ENCODE data around the gene CYTH1.

Gene CYTH1

DNA sequence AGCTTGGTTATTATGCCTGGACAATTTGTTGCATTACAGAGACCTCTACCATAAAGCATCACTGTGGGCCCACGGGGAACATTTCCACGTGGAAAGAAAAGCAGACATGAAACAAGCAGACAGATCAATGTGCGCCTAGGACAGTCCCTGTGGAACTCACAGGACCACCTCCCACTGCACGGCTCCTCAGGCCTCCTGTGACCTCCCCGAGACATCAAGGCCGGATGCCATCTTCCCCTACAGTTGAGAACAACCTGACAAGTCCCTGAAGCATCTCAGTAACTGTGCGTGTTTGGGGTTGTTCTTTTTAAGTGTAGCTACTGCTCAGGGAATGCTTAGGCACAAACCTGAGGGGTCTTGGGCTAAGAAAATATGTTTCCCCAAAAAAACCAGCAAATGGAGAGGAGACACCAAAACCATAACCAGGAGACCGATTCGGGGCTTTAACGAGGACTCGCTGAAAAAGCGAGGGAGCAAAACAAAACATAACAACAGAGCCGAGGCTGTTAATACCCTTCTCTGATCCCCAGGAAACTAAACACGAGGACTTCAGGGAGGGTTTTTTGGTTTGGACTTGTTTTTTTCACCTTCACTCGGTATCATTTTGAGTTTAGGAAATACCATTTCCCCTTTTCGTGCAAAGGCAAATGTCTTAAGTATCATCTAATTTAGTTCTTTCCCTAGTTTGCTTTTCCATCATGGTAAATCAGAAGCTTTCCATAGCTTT is 87.1 kb downstream of the CYTH1 start:
- no peak for DNase-seq (ENCODE audit: low read depth in 1 of 2, low spot score in 1 of 2)

DNA sequence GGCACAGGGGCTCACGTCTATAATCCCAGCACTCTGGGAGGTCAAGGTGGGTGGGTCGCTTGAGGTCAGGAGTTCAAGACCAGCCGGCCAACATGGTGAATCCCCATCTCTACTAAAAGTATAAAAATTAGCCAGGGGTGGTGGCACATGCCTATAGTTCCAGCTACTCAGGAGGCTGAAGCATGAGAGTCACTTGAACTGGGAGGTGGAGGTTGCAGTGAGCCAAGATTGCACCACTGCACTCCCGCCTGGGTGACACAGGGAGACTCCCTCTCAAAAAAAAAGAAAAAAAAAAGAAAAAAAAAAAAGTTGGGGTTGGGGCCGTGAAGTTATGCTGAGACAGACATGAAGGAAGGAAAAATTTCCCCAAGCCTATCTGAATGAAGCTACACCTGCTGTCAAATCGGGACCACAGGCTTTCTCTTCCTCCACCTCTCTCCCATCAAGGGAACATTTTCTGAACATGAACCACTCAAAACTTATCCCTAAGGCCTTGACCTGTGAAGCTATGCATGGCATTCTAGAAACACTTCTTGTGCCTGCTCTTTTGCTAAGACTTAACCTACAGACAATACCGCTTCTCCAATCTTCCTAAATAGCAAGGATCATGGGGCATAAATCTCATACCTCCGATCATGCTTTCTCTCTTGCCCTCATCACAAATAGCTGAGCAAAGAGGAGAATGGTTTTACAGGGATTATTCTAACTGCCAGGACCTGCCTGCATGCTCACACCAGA is 88.6 kb downstream of the CYTH1 start:
- no peak for DNase-seq (ENCODE audit: low read depth in 1 of 2, low spot score in 1 of 2)

DNA sequence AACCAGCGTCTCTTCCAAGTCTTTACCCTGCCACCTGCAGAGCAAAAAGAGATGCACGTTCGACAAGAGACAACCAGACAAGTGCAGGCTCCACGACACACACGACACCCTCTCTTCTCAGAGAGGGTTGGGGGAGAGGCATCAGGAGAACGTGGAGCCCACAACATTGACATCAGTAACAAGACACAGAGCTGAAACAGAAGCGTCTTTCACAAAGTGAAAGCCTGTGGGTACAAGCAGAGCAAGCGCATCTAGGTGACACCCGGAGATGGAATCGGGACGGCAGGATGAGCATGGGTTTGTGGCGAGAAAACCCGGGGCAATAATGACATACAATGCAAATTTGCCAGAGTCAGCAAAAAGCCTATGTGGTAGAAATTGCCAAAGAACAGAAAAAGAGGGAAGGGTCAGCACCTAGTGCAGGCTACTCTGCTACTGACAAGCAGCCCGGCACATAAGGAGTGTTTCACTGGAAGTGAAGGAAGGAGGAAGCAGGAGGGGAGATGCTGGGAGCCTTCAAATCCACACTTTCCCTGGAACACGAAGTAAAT is 89.5 kb downstream of the CYTH1 start:
- no peak for DNase-seq (ENCODE audit: low read depth in 1 of 2, low spot score in 1 of 2)

DNA sequence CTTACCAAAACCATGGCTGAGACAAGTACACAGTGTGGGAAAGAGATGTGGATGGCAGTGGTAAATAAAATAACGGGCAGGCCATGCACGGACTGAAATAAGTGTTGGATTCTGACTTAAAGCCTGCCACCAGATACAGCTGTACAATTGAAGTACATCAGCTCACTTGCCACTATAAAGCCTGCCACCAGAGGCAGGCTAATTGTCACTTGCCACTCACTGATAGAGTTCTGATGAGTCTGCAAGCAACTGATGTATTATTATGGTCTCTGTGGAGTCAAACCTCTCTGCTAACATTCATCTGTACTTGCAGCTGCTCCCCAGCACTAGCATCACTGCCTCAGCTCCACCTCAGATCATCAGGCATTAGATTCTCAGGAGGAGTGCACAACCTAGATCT is 93.0 kb downstream of the CYTH1 start:
- DNase-seq (ENCODE audit: low read depth in 1 of 2, low spot score in 1 of 2), result no peak

DNA sequence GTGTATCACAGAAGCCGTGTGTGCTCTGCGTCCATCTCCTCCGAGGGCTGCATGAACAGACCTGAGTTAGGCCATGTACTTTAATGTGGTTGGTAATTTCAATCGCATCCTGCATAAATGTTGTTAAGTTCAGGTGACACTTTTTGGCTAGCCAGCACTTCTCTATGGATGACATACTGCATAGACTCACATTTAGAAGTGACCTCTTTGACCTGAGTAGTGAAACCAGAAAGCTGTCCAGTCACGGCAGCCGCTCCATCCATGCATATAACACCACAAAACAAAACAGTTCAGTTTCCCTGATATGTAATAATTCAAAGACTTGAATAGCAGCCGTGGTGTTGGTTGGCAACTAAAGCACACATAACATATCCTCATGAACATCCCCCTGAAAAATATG is 94.1 kb downstream of the CYTH1 start:
- no peak for DNase-seq (ENCODE audit: low read depth in 1 of 2, low spot score in 1 of 2)

DNA sequence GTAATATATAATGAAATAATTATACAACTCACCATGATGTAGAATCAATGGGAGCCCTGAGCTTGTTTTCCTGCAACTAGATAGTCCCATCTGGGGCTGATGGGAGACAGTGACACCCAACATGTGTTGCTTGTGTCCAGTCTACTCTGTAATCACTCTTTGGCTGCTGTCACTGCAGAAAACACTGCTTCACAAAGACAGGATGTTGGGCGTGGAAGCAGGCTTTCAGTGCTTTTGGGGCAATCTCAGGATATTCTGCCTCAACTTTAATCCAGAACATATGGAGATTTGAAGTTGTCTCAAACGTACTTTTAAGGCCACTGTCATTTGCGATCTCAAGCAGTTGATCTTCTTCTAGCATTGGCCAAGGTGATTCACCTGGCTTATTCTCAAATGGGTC is 94.9 kb downstream of the CYTH1 start:
- no peak for DNase-seq (ENCODE audit: low read depth in 1 of 2, low spot score in 1 of 2)

DNA sequence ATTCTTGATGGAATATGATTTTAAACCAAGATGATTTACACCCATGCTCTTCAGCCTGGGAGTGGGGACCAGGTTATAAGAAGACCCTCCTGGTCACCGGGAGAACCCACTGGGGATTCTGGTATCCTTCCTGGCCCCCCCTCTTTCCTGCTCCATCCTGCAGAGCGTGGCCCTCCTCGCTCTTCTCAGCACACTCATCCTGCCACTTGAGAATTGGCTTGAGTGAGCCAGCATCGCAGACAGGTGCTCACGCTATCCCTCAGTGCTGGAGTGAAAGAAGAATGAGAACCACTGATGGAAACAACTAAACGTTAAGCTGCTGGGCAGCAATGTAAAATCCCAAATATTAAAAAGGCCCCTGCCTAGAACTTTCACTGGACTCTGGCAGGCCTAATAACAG is 98.0 kb downstream of the CYTH1 start:
- no peak for DNase-seq (ENCODE audit: low read depth in 1 of 2, low spot score in 1 of 2)

DNA sequence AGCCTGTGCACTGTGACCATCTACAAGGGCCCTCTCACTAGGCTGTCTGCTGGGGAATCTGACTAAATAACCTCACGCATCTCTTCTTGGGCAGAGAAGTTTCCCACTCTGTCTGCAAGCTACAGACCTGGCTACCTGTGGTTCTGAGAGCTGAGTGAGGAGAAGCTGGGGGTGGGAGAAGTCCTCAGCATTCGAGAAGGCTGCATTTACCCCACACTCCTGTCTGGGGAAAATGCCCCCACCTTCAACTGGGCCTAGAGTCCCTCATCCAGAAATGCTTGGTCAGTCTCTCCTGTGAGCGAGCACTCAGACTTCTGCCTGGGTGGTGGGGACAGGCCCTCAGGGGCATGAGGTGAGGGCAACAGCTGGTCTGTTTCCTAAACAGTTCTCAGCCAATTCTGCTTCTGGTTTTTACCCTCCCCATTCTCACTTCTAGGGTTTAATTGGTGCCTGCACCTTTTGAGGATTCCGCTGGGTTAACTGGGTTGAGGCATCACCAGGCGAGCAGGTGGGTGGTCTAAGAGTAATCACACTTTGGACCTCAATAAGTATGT is 98.6 kb downstream of the CYTH1 start:
- DNase-seq (ENCODE audit: low read depth in 1 of 2, low spot score in 1 of 2), result no peak

DNA sequence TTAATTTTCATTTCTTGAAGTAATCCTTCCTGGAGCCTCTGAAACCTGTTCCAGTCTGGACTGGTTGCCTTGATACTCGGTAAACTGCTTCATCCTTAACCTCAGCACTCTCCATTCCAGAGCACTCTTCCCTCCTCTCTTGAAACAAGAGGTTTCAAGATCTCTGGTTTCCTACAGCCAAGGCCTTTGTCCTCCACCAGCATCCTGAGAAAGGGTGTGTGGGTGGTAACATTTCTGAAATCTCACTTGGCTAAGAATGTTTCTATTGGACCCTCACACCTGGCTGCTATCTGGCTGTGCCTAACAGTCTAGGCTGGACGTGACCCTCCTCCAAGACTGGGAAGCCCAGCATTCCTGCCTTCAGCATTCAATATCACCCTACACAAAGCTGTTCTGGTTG is 99.7 kb downstream of the CYTH1 start:
- no peak for DNase-seq (ENCODE audit: low read depth in 1 of 2, low spot score in 1 of 2)

DNA sequence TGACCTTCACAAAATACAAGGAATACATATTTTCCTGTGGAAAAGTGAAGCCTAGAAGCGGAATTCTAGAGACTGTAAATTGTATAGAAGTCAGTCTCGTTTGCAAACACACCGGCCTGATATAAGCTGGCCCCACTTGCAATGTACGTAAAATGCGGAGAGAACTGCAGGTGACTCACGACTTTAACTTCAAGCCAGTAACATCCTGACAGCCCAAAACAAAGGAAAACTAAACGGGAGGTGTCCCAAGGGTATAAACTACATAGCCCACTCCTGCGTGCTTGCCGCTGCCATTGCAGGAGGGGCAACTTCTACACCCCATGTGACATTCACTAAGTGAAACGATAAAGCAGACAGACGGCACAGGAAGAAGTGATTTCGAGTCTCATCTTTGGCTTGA is 101.6 kb downstream of the CYTH1 start:
- no peak for DNase-seq (ENCODE audit: low read depth in 1 of 2, low spot score in 1 of 2)

DNA sequence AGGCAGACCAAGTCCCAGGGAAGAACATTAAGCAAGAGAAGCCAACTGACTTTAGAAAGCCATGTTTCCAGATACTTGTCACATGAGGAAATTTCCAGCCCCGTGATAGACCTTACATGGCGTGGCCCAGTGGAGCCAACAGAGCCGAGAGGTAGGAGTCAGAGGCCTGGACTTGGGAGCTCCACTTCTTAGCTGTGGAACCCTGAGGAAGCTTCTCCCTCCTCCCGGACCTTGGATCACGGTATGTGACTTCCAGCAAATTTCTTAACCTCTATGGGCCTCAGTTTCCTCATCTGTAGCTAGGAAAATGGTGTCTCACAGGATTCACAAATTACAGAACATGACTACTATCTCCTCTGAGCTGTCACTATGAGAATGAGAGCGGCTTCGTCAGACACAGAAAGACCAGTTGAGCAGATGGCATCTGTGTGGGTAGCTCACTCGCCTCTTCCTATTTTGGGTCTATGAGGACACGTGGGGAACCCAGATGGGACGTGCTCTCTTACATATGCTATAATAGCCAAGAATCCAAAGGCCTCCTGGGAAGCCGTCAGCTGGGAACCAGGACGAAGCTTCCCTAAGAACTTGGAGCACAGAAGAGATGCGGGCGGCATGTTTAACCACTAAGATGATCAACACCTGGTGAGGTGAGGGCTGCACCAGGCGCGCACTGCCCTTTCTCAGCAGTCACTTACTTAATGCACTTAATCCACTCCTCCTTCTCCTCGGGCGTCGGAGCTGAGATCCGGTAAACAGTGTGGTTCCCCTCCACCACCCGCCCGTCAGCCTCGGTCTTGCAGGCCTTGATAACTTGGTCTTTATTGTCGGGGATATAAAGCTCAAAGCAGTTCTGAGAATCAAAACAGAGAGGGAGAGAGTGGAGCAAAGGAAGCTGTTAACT is 102.3 kb downstream of the CYTH1 start:
- no peak for DNase-seq (ENCODE audit: low read depth in 1 of 2, low spot score in 1 of 2)

DNA sequence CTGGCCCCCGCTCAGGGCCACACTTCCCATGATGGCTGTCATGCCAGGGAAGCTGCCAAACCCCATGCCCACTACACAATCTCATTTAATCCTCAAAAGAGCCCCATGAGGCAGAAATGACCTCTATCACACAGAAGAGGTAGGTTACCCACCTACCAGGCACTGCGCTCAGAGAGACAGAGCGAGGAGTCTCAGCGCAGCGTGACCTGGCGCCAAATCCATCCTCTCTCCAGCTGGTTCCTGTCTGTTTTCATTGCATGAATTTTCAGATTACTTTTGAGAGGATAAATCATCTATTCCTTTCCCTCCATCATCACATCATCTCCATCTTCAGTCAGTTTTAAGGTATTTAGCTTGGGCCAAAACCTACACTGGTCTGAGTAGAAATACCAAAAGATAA is 103.4 kb downstream of the CYTH1 start:
- DNase-seq (ENCODE audit: low read depth in 1 of 2, low spot score in 1 of 2), result no peak

DNA sequence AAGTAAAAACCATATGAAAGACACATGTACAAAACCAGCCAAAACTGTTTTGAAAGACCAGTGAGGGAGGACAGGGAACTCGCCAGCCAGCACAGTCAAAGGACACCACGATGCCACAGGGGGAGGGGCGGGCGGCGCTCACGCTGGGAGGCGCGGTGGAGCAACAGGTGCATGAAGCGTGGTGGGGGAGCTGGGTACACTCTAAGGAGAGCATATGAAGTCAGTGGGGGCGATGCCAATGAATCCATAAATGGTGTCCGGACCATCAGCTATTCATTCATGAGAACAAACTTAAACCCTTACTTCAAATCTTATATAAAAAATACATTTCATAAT is 103.9 kb downstream of the CYTH1 start:
- no peak for DNase-seq (ENCODE audit: low read depth in 1 of 2, low spot score in 1 of 2)

DNA sequence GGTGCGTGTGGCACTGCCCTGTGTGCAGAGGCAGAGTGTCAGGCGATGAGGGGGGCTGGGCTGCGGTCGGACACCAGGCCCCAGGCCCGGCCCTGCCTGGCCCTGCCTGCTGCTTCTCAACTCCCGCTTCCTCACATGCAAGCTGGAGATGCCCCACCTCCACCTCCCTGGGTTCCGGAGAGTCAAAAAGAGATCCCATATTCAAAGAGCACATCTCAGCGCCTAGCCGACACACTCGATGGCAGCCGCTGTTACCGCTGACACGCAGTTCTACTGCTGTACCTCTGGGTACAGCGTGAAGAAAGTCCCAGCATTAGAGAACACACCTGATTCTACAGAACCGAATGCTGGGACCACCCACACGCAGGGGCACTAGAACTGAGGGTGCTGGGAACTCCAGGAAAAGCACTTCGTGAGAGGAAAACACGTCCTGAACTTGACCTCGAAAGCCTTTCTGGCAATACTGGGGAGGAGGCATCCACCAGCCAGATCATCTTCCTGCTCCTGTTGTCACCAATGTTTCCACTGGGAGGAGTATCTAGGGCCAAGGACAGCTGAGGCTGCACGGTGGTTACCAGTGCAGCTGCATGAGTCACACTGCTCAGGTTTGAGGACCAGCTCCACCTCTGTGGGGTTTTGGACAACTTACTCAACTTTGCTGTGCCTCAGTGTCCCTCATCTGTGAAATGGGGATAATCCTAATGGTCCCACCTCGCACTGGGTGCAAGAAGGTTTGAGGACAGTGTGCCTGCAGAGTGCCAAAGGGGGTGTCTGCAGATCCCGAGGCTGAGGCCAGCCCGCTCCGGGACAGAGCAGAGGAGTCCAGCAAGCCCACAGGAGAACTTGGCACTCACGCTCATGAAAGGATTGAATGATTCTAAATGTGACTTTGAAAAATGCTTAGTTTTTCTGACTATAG is 104.5 kb downstream of the CYTH1 start:
- DNase-seq (ENCODE audit: low read depth in 1 of 2, low spot score in 1 of 2), result no peak

DNA sequence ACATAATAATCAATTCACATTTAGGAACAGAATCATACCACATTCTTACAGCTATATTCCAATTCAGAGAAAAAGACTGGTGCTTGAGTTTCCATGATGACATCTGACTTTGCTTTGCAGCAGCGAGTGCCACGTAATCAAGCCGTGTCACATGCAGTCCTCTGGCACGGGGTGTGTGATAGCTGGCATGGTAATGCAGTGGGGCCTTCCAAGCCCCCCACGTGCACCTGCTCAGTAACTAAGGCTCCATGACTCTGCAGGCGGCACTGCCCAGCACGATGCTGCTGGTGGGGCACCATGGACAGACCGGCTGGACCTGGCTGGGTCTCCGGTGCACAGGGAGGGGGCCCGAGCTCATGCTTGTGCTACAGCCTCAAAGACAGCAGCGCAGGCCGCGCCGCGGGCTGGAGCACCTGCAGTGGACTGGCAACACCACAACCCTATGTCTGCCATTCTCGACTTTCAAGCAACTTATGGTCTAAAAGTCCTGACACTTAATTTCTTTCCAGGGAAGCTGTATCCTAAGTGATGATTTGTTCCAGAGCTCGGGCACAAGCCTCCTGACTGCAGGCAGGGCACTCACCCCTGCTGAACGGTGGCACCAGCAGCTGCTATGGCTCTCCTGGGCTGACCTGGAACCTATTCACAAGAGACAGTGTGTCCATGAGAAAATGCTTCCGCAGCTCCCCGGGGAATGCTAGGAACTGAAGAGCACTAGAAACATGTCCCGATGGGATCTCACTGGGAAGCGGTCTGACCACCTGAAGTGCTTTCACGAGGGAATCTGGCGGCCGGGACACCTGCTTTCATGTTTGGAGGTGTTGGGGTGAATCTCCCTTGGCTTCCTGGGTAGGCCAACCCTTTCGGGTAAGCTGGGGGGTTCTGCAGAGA is 105.4 kb downstream of the CYTH1 start:
- DNase-seq (ENCODE audit: low read depth in 1 of 2, low spot score in 1 of 2), result no peak

DNA sequence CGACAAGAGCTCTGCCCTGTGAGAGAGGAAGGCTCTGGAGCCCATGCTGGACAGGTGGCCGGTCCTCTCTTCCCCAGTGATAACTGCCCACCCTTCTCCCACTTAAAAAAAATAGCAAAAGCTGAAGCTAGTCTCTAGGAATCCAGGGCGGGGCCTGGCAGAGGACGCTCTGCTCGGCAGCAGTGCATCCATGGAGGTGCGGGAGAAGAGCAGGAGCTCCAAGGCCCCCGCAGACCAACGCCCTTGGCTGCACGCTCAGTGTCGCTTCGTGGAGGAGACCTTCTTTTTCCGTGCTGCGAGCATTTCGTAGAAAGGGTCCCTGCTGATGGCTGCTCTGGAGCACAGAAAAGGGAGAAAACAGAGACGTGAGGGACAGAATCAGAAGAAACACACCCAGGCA is 106.2 kb downstream of the CYTH1 start:
- no peak for DNase-seq (ENCODE audit: low read depth in 1 of 2, low spot score in 1 of 2)

DNA sequence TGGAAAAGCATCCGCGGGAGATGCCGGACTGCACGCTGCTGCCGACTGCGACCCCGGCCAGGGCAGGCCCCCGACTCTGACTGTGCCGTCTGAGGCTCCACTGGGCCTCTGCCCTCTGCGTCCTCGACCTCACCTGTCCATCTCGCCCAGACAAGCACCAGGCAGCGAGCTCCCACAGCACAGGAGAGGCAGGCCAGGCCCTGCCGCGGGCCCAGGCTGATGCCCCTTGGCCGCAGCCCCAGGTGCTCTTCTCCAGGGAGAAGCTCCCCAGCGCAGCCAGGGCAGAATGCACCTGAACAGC is 106.8 kb downstream of the CYTH1 start:
- no peak for DNase-seq (ENCODE audit: low read depth in 1 of 2, low spot score in 1 of 2)

DNA sequence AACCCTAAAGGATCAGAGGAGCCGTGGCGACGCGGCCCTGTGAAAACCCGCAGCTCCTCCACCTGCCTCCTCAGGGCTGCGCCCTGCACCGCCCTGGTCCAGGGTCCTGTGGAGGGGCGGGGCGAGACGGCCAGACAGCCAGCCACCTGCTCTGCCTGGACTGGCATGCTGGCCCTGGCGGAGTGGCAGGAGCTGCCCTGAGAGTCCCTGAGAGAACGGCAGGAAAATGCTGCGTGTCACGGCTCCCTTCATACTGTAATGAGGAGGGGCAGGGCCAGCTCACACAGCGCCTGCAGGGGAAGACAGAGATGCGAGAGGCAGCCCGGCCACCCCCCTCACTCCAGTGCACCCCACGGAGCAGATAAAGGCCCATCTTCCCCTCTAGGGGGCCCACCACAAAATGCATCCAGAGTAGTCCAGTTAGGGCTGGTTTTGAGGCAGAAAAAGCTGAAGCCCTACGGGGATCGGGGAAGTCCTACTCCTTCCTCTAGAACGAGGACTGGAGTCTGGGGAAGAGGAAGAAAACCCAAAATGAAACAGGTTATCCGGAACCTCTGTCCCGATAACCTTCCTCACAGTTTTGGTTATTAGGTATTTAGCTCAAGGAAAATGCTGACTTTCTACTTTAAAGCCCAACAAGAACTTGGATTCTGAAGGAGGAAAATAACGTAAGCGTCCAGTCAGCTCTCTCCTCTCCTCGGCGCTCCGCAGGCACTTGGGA is 107.3 kb downstream of the CYTH1 start:
- no peak for DNase-seq (ENCODE audit: low read depth in 1 of 2, low spot score in 1 of 2)

DNA sequence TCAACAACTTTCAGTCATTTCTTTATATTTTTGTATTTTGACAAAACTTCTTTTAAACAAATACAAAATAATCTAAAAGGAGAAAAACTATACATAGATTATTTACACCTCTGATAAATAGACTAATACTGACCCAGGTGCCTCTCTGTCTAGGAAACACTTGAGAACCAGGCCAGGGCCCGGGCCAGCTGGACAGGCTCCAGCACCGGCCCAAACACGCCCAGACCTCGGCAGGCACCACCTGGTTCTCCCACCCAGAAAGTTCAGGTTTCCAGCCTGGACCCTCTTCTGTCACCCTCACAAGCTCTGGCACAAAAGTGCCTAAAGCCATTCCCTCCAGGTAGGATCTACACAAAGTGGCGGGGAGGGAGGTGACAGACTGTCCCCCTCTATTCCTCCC is 107.9 kb downstream of the CYTH1 start:
- no peak for DNase-seq (ENCODE audit: low read depth in 1 of 2, low spot score in 1 of 2)

Measured in activated CD4-positive, alpha-beta T cell treated with anti-CD3 and anti-CD28 coated beads, Interleukin-2, amount 50 U/mL, for 24 hours (primary cell).